ENCODE data around the gene OSTM1.
A peak's percentile ranks its signal among the peaks of the same experiment; 100 is the strongest.
"Not testable (repeated sequence)": the region's sequence is repeated elsewhere in the genome, so short reads cannot be mapped to it uniquely, and the experiment has no call there.

The OSTM1 gene

DNA sequence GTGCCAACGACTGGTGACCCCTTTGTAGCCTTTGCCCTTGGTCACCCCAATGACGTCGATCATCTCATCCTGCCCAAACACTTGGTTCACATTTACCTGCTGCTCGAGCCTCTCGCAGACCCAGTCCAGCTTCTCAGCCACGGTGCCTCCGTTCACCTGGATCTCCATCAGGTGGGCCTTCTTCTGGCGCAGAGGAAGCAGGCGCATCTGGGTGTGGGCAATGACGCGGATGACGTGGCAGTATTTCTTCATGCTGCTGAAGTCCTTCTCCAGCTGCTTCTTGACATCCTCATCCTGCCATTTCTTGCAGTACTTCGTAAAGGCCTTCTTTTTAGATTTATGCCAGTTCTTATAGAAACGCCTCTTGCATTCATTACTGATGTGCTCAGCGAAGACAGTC, 69.7 kb downstream of the OSTM1 start:
- Histone ChIP-seq H3K9me3 (ENCODE audit: control insufficient read depth, low read length) (no peaks in the 10 kb centered on the region), H3K9ac (ENCODE audit: low read length) (no peak overlapping the region), H3K27me3 (ENCODE audit: control insufficient read depth, insufficient read depth, low read length) (no peaks in the 10 kb centered on the region), H3K36me3 (ENCODE audit: control insufficient read depth, insufficient read depth, low read length) (no peaks in the 10 kb centered on the region), H3K4me1 (ENCODE audit: control insufficient read depth, insufficient read depth, low read length) (peaks cover 17% of the 10 kb centered on the region), H3K4me3 (ENCODE audit: low read length) (no peak overlapping the region)

DNA sequence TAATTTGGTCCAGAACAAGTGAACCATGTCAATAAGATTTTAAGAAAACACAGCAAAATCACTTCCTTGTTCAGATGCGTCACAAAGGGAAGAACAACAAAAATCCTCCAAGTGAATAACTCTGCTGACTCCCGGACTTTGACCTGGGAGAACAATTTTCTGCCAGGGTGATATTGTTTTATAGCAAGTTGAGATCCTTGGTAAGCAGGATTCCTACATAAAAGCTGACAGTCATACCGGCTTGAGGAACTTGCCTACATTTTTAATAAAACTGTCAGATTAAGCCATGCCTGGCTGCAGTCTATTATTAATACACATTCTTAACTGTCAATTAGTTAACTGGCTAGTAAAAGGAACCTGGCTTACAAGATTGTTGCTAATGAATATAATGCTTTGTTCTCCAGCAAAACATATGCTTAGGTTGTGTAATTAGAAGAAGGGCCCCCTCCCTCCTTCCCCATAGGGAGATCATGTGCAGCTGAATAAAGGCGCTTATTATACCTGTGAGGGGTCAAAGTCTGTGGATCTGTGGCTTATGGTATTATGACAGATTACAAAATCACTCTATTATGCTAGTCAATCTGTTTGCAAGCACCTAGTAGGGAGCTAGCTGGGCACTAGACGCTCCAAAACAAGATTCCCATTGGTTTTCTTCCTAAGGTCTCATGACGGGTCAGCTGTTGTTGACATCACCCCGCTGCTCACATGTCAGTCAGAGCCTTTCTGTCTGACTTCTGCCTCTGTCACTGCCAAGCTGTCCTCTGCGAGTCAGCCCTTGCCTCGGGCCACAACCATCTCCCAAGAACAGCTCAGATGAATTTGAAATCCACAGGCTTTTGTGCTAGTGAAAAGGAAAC, 71.9 kb downstream of the OSTM1 start:
- peak overlapping the region; percentile 0 for H3K4me3 ChIP-seq (ENCODE audit: low read length)
- H3K9me3 ChIP-seq (ENCODE audit: control insufficient read depth, low read length): no peaks in the 10 kb centered on the region
- H3K27me3 ChIP-seq (ENCODE audit: control insufficient read depth, insufficient read depth, low read length): no peaks in the 10 kb centered on the region
- H3K36me3 ChIP-seq (ENCODE audit: control insufficient read depth, insufficient read depth, low read length): no peaks in the 10 kb centered on the region
- H3K9ac ChIP-seq (ENCODE audit: low read length): peak overlapping the region; percentile 7
- H3K4me1 ChIP-seq (ENCODE audit: control insufficient read depth, insufficient read depth, low read length): peaks cover 17% of the 10 kb centered on the region

DNA sequence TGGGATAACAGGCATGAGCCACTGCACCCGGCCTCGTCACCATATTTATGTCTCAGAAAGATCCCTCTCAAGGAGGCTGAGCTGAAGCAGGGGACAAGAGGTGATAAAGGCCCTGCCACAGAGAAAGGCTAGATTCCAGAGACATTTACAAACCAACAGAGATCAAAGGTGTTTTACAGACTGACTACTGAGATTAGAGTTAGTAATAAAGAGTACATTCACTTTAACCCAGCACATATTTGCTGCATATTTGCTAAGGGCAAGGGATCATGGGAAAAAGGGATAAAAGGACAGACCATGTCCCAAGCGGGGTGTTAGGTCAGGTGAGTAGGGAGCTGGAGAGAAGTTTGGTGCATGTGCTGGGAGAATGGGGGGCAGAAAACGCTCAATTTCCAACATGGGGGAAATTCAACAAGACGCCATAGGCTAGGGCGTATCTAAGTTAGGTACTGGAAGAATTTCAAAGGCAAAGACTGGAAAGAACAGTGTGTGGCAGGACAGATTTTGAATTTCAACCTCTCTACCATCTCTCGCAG, 72.8 kb downstream of the OSTM1 start:
- peak overlapping the region; percentile 18 for H3K4me3 ChIP-seq (ENCODE audit: low read length)
- H3K27me3 ChIP-seq (ENCODE audit: control insufficient read depth, insufficient read depth, low read length): no peaks in the 10 kb centered on the region
- H3K36me3 ChIP-seq (ENCODE audit: control insufficient read depth, insufficient read depth, low read length): no peaks in the 10 kb centered on the region
- peaks cover 17% of the 10 kb centered on the region for H3K4me1 ChIP-seq (ENCODE audit: control insufficient read depth, insufficient read depth, low read length)
- H3K9me3 ChIP-seq (ENCODE audit: control insufficient read depth, low read length): no peaks in the 10 kb centered on the region
- peak overlapping the region; percentile 57 for H3K9ac ChIP-seq (ENCODE audit: low read length)

DNA sequence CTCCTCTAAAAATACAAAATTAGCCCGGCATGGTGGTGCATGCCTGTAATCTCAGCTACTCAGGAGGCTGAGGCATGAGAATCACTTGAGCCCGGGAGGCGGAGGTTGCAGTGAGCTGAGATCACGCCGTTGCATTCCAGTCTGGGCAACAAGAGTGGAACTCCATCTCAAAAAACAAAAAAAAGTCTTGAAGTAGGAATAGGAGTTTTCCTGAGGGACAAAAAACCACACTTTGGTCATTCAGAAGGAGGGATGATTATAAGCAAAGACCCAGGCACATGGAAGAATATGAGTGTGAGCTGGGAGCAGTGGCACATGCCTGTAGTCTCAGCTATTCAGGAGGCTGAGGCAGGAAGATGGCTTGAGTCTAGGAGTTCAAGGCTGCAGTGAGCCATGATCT, 74.3 kb downstream of the OSTM1 start:
- not testable (repeated sequence) for H3K27me3 ChIP-seq (ENCODE audit: control insufficient read depth, insufficient read depth, low read length); H3K9me3 ChIP-seq (ENCODE audit: control insufficient read depth, low read length); H3K9ac ChIP-seq (ENCODE audit: low read length); H3K36me3 ChIP-seq (ENCODE audit: control insufficient read depth, insufficient read depth, low read length); H3K4me3 ChIP-seq (ENCODE audit: low read length)
- H3K4me1 ChIP-seq (ENCODE audit: control insufficient read depth, insufficient read depth, low read length): peaks cover 17% of the 10 kb centered on the region

DNA sequence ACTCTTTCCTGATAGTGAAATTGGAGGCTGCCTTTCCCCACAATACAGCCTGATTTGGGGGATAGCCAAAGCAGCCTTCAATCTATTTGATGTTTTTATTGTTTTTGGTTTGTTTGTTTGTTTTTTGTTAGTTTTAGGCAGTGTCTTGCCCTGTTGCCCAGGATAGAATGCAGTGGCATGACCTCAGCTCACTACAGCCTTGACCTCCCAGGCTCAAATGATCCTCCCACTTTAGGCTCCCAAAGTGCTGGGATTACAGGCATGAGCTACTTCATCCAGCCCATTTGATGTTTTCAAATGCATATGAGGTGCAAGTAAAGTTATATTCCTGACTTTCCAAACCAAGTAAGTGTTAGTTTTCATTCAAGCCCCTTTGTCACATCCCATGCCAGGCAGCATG, 75.2 kb downstream of the OSTM1 start:
- no peaks in the 10 kb centered on the region for H3K27me3 ChIP-seq (ENCODE audit: control insufficient read depth, insufficient read depth, low read length)
- peaks cover 17% of the 10 kb centered on the region for H3K4me1 ChIP-seq (ENCODE audit: control insufficient read depth, insufficient read depth, low read length)
- H3K36me3 ChIP-seq (ENCODE audit: control insufficient read depth, insufficient read depth, low read length): no peaks in the 10 kb centered on the region
- no peak overlapping the region for H3K9ac ChIP-seq (ENCODE audit: low read length)
- no peak overlapping the region for H3K4me3 ChIP-seq (ENCODE audit: low read length)
- H3K9me3 ChIP-seq (ENCODE audit: control insufficient read depth, low read length): no peaks in the 10 kb centered on the region

DNA sequence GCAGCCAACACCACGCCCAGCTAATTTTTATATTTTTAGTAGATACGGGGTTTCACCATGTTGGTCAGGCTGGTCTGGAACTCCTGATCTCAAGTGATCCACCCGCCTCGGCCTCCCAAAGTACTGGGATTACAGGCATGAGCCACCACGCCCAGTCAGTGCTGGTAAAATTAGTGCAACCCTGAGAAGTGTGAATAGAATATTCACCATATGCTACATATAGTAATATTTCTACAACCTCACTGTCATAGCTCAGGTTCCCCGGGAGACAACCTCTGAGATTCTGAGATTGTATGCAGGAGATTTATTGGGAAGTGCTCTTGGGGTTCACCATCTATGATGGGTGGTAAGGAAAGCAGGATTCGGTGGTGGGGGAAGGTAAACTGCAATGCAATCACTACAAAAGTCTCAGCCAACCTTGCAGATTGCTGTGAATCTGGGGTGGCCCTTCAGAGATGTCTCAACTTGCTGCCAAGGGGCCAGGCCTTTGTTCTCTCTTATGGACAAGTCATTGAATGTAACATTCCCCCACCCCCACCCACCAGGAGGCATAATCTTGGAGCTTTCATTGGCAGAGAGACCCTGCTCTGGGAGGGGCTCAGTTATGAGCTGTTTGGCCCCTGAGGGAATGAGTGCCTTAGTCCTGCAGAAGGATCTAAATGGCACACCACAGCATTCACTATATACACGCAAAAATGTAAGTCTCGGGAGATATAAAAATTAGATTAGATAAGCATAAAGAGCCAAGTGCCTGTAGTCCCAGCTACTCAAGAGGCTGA, 82.6 kb downstream of the OSTM1 start:
- Histone ChIP-seq H3K9me3 (ENCODE audit: control insufficient read depth, low read length) (no peaks in the 10 kb centered on the region), H3K27me3 (ENCODE audit: control insufficient read depth, insufficient read depth, low read length) (no peaks in the 10 kb centered on the region), H3K9ac (ENCODE audit: low read length) (no peak overlapping the region), H3K36me3 (ENCODE audit: control insufficient read depth, insufficient read depth, low read length) (no peaks in the 10 kb centered on the region), H3K4me1 (ENCODE audit: control insufficient read depth, insufficient read depth, low read length) (no peaks in the 10 kb centered on the region), H3K4me3 (ENCODE audit: low read length) (no peak overlapping the region)
